Activated T-cell treated with anti-CD3 and anti-CD28 coated beads for 48 hours (primary cell): ENCODE data around the gene TAS2R40.
"Not testable (repeated sequence)": the region's sequence is repeated elsewhere in the genome, so short reads cannot be mapped to it uniquely, and the experiment has no call there.

Source experiments
- DNase-seq: peaks from one replicate; pipeline ENCODE4 v3.0.0-alpha.2; 2020; ENCODE audit warnings: low read depth

Gene TAS2R40

DNA sequence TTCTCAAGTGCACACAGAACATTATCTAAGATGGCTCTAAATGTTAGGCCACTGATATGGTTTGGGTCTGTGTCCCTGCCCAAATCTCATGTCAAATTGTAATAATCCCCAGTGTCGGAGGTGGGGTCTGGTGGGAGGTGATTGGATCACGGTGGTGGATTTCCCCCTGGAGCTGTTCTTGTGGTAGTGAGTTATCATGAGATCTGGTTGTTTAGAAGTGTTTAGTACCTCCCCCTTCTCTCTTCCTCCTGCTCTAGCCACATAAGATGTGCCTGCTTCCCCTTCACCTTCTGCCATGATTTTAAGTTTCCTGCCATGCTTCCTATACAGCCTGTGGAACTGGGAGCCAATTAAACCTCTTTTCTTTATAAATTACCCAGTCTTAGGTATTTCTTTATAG lies 30.2 kb downstream of the TAS2R40 start:
- no peak for DNase-seq

DNA sequence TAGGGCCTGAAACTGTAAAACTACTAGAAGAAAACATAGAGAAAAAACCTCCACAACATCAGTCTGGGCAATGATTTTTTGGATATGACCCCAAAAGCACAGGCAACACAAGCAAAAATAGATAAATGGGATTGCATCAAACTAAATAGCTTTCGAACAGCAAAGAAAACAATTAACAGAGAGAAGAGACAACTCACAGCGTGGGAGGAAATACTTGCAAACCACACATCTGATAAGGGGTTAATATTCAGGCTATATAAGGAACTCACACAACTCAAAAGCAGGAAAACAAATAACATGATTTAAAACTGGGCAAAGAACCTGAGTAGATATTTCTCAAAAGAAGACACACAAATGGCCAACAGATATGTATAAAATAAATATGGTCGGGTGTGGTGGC lies 33.7 kb downstream of the TAS2R40 start:
- no peak for DNase-seq

DNA sequence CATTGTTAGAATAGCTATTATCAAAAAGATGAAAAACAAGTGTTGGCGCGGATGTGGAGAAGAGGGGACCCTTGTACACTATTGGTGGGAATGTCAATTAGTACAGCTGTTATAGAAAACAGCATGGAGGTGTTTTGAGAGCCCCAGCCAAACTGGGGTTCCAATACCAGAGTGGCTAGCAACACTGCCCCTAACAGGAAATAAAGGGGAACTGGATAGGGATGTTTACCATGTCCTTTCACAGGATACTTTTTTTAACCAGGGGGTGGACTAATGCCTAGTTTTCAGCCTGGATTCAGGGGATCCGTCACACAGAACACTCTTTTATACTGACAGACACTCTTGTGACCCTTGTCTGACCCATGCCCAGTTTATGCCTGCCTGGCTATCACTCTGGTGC lies 34.5 kb downstream of the TAS2R40 start:
- DNase-seq, result no peak

DNA sequence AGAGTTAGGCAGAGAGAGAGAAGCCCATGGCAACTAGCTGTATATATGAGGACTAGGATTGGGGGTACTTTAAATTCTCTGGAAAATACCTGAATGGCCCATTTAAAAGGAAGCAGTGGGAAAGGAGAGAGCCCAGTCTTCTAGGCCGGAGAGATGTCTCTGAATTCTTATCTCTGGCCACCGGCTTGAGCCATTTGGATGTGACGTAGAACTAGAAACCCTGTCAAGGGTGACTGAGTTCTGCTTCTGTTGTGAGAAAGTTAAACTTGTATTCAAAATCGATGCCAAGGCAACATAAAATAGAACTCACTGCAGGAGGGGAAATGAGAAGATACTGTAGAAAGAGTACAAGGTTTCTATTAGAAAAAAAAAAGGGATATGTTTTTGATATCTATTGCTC lies 35.1 kb downstream of the TAS2R40 start:
- no peak for DNase-seq

DNA sequence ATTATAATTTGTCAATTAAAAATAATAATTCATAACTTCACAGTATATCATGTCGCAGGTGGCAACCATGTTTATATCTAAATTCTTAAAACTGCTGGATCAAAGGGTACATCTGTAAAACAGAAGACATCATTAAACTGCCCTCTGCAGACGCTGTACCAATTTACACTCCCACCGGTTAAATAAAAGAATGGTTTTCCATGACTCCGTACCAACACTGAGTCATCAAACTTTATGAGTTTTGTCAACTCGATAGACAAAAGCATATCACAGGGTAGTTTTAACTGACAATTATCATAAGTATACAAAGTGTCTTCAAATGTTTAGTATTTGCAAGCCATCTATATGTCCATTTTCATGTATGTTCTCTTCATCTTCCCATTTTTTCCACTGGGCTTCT lies 35.7 kb downstream of the TAS2R40 start:
- no peak for DNase-seq

DNA sequence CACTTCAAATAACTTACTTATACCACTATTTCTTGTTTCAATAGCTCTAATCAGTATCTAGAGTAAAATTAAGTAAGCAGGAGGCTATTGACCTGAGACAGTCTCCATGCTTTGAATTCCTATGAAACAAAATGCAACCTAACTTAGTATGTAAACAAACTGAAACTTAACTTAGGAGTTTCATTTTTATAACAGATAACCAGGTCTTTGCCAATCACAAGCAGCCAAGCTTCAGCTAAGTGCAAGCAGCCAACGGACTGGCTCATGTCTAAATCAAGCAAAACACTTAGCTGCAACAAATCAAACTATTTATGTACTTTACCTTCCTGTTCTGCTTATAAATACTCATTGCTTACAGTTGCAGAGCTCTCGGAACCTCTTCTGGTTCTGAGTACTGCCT lies 37.0 kb downstream of the TAS2R40 start:
- DNase-seq, result no peak

DNA sequence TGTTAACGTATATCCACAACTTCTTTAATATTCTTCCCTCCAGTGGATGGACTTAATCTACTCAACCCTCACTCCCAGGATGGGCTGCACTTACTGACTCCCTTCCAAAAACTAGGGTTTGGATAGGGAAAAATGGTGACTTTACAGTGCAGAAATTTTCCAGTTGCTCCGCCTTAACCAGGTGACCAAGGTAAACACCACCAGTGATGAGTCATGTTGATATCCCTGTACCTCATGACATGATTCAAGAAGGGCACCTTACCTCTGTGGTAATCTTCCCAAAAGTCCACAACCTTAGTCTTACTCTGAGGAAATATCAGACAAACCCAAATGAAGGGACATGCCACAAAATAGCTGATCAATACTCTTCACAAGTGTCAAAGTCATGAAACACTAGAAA lies 37.9 kb downstream of the TAS2R40 start:
- no peak for DNase-seq

DNA sequence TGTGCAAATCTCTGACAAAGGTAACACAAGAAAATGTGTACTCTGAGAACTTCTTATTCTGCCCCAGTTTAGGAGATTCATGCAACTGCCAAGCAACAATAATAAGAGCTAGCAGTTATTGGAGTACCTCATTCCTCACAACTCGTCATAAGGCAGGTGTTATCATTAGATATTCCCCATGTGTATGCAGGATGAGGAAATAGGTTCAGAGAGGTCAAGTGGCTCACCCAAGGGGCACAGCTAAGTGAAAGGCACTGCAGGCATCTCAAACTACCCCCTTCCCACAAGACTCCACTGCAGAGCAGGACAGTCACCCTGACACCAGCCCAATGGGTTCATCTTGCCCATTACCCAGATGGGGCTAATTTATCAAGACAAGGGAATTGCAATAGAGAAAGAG lies 40.1 kb downstream of the TAS2R40 start:
- DNase-seq, result no peak

DNA sequence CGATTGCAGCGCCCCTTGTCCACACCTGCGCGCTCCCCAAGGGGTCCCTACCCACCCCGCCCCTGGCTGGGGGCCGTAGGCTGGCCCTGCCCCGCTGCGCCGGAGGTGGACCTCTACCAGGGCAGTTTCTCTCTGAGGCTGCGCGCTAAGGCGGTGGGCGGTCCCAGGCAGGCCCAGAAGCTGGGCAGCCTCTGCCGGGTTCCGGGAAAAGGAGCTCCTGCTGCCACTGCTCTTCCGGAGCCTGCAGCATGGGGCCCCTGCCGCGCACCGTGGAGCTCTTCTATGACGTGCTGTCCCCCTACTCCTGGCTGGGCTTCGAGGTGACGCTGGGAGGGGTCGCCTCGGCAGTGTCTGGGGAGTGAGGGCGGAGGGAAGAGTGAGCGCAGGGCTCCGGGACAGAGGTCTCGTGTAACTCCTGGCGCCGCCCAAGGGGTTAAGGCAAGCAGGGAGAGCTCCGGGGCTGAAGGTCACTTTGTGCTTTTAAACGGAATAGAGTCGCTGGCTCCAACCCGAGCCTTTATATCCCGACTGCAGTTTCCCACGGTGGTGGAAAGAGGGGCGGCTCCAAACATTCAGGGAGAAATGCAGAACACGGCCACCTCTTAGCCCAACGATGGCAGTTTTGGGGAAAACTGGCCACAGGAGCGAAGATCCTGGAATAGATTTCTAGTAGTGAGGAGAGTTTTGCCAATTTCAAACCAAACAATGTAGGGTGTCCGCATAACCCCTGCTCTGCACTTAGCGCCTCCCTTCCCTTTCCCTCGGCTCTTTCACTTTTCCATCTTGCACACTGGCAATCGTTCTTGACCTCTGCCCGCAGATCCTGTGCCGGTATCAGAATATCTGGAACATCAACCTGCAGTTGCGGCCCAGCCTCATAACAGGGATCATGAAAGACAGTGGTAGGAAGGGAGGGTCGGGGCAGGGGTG lies 41.7 kb downstream of the TAS2R40 start, which contains the start of gene GSTK1:
TSS of gene GSTK1 (plus strand) at position 176 of the 930 bp plus-strand sequence. CDS start at position 249, 73 bp downstream.
- DNase-seq, result peak; percentile 79

DNA sequence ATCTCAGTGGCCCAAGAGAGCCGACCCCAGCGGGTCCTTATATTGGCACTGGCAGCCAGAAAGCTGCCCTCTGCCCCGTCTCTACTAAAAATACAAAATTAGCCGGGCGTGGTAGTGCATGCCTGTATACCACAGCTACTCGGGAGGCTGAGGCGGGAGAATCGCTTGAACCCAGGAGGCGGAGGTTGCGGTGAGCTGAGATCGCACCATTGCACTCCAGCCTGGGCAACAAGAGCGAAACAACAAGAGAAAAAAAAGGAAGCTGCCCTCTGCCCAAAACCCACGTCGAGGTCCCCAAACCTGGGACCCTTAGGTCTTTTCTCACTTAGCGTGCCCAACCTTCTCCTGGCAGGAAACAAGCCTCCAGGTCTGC lies 42.3 kb downstream of the TAS2R40 start:
- not testable (repeated sequence) for DNase-seq

DNA sequence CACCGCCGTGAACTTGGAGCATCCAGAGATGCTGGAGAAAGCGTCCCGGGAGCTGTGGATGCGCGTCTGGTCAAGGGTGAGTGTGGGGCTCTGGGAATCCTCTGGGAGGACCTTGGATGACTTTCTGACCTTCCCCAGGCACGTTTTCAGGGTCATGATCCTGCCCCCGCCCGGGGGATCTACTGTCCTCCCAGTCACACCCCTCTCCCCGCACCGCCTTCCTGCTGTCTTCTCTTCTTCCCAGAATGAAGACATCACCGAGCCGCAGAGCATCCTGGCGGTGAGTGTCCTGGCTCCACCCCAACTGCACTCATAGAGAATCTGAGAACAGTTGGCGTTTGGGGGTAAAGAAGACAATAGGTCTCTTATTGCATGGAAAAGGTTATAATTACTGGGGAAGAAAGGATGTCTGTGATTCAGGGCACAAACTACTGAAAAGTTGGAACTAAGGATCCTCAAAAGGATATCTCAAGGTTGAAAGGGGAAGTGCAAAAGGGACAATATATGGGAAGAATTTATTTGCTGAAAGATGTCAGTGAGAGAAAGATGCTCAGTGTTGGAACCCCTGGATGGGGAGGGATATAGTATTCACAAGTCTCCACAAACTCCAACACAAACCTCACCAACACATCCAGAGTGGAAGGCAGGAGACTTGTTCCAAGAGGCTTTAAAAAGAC lies 43.3 kb downstream of the TAS2R40 start:
- no peak for DNase-seq

DNA sequence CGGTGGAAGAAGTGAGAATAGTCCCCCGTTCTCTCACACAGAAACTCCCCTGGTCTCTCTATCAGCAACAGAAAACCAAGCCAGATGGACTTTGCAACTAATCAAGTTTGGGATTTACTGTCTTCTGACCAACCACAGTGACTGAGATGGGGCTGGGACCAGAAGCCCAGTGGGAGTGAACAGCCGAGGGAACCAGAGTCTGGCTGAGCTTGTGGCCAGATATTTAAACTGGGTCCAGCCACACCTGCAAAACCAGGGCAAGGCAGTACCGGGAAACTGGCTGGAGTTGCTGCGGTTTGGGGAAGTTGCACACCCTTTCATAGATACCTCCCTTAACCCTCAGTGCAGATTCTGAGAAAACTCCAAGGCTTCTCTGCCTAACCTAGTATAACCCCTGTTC lies 47.4 kb downstream of the TAS2R40 start:
- no peak for DNase-seq

DNA sequence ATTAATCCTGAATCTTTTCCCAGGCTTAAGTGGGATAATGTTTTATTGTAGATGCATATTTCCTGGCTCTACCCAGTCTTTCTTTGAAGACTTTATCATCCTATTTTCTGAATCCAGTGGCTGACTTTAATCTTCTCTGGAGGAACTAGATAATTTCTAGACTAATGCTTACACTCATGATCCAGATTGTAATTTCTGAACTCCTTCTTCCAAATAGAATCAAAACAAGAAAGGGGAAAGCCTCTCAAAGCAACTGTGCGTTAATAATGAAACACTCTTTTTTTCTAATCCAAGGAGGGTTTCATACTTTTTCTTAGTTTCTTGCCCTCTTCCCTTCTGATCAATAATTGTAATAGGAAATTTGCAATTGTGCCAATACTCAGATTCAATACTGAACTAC lies 49.4 kb downstream of the TAS2R40 start:
- no peak for DNase-seq
